HL-60 (cell line): Measurements from ENCODE around the gene LOC128125822.

Source experiments
- CTCF ChIP-seq: IDR thresholded peaks from one replicate; pipeline ENCODE4 v1.5.1; 2011; ENCODE audit warnings: low read length, control low read depth, inconsistent platforms; ENCODE audit not compliant: insufficient read depth
- GABPA ChIP-seq: IDR thresholded peaks from 2 replicates; pipeline ENCODE4 v1.6.1; 2012; ENCODE audit warnings: low read depth

- TF ChIP-seq CTCF (no peak), GABPA (no peak)
Observed at GRCh38 chr6:63533026-63533425, 39.3 kb upstream of the LOC128125822 start.
